ENCODE data around the gene SLC25A38.
A peak's percentile ranks its signal among the peaks of the same experiment; 100 is the strongest.

SLC25A38 gene

DNA sequence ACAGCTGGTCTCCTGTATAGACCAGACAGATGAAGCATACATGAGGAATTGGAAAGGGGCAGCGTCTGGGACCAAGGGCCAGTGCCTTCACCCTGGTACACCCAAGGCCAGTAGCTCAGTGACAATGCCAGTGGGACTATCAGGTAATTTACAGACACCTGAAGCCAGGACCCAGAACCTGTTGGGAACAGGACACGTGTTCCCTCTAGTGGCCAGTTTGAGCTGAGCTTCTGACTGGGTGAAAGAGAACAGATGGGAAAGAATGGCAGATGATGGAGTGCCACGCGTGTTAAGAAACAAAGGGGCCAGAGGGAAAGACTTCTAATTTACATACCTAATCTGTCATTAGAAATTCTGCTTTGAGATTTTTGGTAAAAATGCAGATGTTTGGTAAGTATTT is 5.1 kb upstream of the SLC25A38 start:
- DNase-seq, result peak in 1 of 2 donors; percentile 33

GRCh38 chr3:39378957-39379777 is 4.0 kb upstream of the SLC25A38 start:
- DNase-seq, result no peak

DNA sequence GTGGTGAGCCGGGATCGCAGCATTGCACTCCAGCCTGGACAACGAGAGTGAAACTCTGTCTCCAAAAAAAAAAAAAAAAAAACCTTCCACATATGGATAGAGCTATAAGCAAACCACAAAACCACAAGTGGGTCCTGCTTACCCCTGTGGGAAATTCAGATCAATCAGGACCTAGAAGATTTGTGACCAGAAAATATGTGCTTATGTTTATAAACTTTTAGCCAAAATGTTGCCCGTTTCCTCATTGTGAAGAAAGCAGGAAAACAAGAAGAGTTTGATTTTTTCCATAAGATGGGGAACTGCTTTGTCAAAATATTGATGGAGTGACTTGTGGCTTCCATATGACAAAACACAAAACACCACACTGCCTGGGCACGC is 3.4 kb upstream of the SLC25A38 start:
- no peak for DNase-seq

DNA sequence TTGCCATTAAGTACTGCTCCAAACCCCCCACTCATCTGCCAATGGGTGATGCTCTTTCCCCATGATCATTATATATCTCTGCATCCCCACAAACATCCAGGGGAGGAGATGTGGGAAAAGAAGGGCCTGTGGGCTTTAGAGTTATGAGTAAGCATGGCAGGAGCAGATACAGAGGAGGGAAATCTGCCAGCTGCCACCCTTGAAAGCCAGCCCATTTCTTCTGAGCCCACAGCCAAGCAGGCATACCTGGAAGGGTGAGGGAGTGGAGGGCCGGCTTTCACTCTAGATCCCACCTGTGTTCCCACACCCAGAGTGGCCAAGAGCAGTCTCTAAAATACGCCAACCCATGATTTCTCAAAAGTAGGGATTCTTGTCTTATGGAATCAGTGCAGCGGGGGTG is 1.7 kb upstream of the SLC25A38 start:
- no peak for DNase-seq

- DNase-seq, result peak; percentile 90 to 93
Observed at GRCh38 chr3:39383881-39384664, 903 bp downstream of the SLC25A38 start.

DNA sequence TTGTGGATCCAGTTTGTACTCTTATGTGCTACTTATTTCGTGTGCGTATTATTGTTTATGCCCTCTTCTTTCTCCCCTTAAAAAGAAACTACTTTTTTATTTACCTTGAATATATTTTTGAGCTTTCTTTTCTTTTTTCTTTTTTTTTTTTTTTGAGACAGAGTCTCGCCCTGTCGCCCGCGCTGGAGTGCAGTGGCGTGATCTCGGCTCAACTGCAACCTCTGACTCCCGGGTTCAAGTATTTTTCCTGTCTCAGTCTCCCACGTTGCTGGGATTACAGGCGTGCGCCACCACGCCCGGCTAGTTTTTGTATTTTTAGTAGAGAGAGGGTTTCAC is 1.5 kb downstream of the SLC25A38 start:
- DNase-seq, result no peak

DNA sequence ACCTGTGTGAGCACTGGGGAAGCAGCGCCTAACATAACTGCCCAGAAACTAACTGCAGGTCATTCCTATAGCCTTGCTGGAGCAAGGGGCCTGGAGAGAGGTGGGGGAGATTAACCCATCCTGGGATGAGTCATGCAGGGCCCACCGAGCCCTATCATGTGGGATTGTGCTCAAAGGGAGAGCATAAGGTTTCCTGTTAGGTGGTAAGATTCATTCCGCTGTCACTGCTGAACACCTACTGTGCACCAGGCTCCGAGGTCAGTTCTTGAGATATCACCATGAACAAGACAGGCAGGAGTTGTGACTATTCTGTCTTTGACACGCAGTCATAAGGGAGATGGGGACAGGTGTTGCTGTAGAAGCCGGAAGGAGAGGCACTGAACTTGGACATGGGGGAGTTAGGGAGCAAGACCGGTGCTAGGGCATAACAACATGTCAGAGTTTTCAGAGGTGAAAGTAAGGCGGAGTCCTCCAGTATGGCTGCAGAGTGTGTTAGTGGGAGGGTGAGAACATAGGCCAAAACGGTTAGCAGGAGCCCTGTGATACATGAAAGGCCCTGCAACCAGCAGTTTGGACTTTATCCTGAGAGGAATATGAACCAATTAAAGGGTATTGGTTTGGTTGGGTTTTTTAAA is 2.4 kb downstream of the SLC25A38 start:
- DNase-seq, result no peak

DNA sequence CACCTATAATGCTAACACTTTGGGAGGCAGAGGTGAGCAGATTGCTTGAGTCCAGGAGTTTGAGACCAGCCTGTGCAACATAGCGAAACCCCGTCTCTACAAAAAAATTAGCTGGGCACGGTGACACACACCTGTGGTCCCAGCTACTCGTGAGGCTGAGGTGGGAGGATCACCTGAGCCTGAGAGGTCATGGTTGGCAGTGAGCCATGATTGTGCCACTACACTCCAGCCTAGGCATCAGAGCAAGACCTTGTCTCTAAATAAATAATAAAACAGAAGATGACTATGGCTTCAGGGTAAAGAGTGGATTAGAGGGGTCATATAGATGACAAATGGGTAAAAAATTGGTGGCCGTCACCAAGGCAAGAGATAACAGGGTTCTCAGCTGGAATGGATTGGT is 3.1 kb downstream of the SLC25A38 start:
- no peak for DNase-seq

DNA sequence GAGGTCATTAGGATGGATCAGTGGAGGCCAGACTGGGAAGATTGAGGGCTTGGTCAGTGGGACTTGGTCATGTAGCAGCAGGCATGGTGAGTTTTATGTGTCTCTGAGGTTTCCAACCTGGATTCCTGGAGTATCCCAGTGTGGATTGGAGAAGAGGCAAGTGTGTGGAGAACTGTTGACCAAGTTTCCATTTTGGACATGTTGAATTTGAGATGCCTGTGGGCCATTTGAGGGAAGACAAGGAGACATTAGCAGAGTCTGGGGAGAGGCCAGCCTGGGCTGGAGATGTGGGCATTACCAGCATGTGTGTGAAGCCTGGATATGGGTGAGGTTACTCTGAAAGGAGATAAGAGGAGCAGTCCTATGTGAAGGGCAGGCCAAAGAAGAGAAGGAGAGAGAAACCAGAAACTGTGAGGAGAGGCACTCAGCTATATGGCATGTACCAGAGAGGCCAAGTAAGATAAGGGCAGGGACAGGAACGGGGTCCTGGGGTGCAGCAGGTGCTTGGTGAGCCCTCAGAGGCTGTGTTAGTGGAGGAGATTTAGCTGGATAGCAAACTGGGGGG is 4.3 kb downstream of the SLC25A38 start:
- no peak for DNase-seq

DNA sequence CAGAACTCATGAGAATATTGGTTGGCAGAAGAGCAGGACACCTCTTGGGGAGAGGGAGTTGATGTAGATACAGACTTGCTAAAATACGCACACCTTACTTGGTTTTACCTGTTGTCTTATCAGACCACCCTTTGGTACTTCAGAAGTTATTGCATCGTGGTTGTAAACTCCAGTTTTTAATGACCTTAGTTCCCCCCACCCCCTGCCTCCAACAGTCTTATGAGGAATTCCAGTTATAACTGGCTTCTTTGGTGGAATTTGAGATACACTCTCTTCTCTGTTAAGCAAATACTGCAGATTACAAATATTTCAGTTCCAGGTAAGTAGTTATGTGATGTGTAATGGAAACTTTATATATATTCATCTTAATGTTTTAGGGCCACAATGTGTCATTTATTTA is 5.0 kb downstream of the SLC25A38 start:
- no peak for DNase-seq

GRCh38 chr3:39388741-39389248 is 5.6 kb downstream of the SLC25A38 start:
- DNase-seq, result no peak

GRCh38 chr3:39390181-39390580 is 7.0 kb downstream of the SLC25A38 start:
- no peak for DNase-seq

DNA sequence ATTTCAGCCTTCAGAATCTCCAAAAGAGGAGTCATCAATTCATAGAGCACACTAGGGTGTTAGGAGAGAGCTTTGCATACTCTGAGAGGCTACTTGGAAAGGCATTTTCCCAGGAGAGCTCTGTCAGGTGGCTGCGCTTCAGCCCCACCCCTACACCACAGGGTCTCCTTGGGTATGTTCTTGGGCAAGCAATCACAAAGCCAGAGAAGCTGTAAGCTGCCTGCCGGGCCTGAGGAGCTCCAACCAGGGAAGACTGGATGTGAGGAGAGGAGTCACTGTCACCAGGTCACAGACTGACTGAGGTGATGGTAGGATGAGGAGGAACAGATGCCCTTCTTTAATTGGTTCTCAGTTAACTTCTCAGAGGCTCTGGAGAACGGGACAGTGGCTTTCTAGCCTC is 13.5 kb downstream of the SLC25A38 start:
- no peak for DNase-seq

DNA sequence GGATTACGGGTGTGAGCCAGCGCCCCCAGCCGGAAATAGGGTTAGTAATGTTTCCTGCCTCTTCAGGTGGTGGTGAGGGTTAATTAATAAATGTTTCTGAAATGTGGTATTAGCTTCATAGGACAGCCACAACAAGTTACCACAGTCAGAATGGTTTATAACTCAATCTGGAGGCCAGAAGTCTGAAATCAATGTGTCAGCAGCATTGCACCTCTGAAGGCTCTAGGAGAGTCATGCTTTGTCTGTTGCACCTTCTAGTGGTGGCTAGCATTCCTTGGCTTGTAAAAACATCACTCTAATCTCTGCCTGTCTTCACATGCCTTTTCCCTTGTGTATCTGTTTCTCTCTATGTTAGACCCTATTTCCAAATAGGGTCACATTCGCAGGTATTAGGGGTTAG is 15.5 kb downstream of the SLC25A38 start:
- no peak for DNase-seq

GRCh38 chr3:39401983-39402382 is 18.8 kb downstream of the SLC25A38 start:
- no peak for DNase-seq

DNA sequence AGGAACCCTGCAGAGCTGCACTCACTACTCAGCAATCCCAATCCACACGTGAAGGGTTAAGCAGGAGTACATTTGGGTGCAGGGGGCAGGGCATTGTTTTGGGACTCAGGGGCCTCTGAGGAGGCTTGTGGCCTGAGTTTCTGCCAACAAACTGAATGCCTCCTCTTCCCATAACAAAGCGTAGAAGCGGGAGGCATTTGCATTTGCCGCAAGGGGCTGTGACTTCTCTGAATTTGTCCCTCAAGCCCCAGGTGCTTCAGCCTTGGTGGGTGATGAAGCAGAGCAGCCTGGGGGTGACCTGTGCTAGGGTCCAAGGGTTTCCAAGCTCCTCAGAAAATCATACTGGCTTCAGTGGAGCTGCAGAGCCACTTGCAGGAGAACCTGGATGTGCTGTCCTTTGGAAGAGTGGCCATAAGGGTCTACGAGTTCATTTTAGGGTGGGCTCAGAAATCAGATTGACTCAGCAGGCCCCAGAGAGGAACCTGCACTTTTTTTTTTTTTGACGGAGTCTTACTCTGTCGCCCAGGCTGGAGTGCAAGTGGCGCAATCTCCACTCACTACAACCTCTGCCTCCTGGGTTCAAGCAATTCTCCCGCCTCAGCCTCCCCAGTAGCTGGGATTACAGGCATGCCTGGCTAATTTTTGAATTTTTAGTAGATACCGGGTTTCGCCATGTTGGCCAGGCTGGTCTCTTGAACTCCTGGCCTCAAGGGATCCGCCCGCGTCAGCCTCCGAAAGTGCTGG is 21.9 kb downstream of the SLC25A38 start:
- DNase-seq, result no peak

- no peak for DNase-seq
Observed at GRCh38 chr3:39405687-39406367, 22.7 kb downstream of the SLC25A38 start.

GRCh38 chr3:39406368-39407258 is 23.4 kb downstream of the SLC25A38 start, which contains the start of gene RPSA:
Gene RPSA (plus strand): TSS chr3:39406720. CDS start chr3:39407654, 934 bp downstream.
- DNase-seq, result peak; percentile 97

DNA sequence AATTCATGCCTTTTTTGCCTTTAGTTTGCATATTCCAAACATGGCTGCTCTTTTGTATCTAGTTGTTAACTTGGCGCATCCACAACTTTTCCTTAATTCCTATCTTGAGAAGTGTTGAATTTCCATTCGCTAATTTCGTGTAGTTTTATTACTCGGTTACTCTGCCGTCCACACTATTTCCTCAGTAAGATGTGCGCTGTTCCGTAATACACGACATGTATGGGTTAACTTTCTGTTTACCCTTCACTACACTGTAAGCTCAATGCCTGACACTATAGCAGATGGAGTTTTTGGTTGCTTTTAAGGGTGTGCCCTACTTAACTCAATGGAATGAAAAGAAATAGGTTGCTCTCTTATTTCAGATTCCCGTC is 24.1 kb downstream of the SLC25A38 start:
- DNase-seq, result no peak

GRCh38 chr3:39407773-39408492 is 24.8 kb downstream of the SLC25A38 start:
- DNase-seq, result no peak
